K562 (cell line): ENCODE measurements around the gene CFAP251. TPM values are rescaled to one million over a fixed set of nuclear protein-coding genes. Genes with fewer than 3 reads are reported as not detected.

Experiments used
- ATAC-seq: fragments of 200-7000 bp; cut with Tn5 transposase; 3 replicates; pipeline ENCODE4 v1.9.1; 2020; ENCODE audit warnings: moderate library complexity
- BruUV-seq: library from RNA; stranded (reverse); fragments of 400-500 nt; replicated peaks from 2 replicates; lab custom pipeline; 2021; lab: Mats Ljungman, UMichigan
- CTCF ChIA-PET: fragments of 300-600 bp; formaldehyde crosslinking; extraction: SDS; loops from one replicate; lab custom pipeline; 2021; ENCODE audit warnings: low intra/inter-chr PET ratio; lab: Yijun Ruan, JAX
- POLR2A ChIA-PET: fragments of 300-600, 350-650 bp; sonication (Branson Sonifier 250); formaldehyde crosslinking; extraction: SDS; loops from one replicate; lab custom pipeline; 2021; ENCODE audit warnings: antibody characterized with exemption, inconsistent platforms; lab: Yijun Ruan, JAX
- DNase-seq, 4 experiments: peaks; one replicate each; pipeline versions ENCODE4 v3.0.0 to v3.0.0-alpha.2; 2011 to 2018; ENCODE audit warnings: low spot score in 3 of 4, mixed read lengths in 3 of 4; ENCODE audit errors: extremely low read depth in 1 of 4
- FAIRE-seq: peaks from 2 replicates; lab custom pipeline; 2011; peaks lifted over from hg19 to GRCh38; lab: Jason Lieb, UNC
- H2AFZ ChIP-seq: 2 replicates; pipeline ENCODE4 v1.6.0; 2011; ENCODE audit warnings: low read depth, low read length, control low read depth, inconsistent platforms
- H3K27ac ChIP-seq: fragments of 200-600 bp; 3 replicates; pipeline ENCODE4 v1.8.0; 2011; ENCODE audit warnings: low read depth, mild to moderate bottlenecking, control low read depth, inconsistent platforms, low read length, moderate library complexity, mixed read lengths; ENCODE audit errors: extremely low read depth
- H3K27me3 ChIP-seq, 2 experiments: fragments of 300-600 bp in 1 of 2; 2 replicates in 1 of 2; 3 replicates in 1 of 2; pipeline versions ENCODE4 v1.6.0 to v1.8.0; 2011; ENCODE audit warnings: inconsistent platforms in 2 of 2, low read length in 2 of 2, mild to moderate bottlenecking in 1 of 2, mixed read lengths in 1 of 2, moderate library complexity in 1 of 2; ENCODE audit not compliant: control insufficient read depth in 2 of 2, insufficient read depth in 2 of 2
- H3K36me3 ChIP-seq: fragments of 300-600 bp; 3 replicates; pipeline ENCODE4 v1.8.0; 2011; ENCODE audit warnings: mild to moderate bottlenecking, low read length, inconsistent platforms; ENCODE audit not compliant: control insufficient read depth, insufficient read depth
- H3K4me1 ChIP-seq, 2 experiments: fragments of 200-600 bp in 1 of 2; replicated peaks in 1 of 2; 2 replicates in 1 of 2; 3 replicates in 1 of 2; pipeline versions ENCODE4 v1.5.1 to v1.8.0; 2011; ENCODE audit warnings: inconsistent platforms in 2 of 2, low read length in 2 of 2, mild to moderate bottlenecking in 1 of 2, mixed read lengths in 1 of 2, moderate library complexity in 1 of 2; ENCODE audit not compliant: control insufficient read depth in 2 of 2, insufficient read depth in 2 of 2
- H3K4me2 ChIP-seq: 2 replicates; pipeline ENCODE4 v1.6.1; 2011; ENCODE audit warnings: low read length, control low read depth, inconsistent platforms, mixed read lengths; ENCODE audit not compliant: insufficient read depth
- H3K4me3 ChIP-seq: fragments of 200-600 bp; sonication (generic), shearing (Covaris generic); 2 replicates; pipeline ENCODE4 v1.5.1; 2016; ENCODE audit warnings: control low read depth, inconsistent platforms
- H3K79me2 ChIP-seq: fragments of 200-600 bp; 3 replicates; pipeline ENCODE4 v1.8.0; 2011; ENCODE audit warnings: low read length, inconsistent platforms; ENCODE audit not compliant: control insufficient read depth, insufficient read depth
- H3K9ac ChIP-seq, 2 experiments: 2 replicates each; pipeline versions ENCODE4 v1.6.0 to v1.6.1; 2011; ENCODE audit warnings: low read depth in 2 of 2, low read length in 2 of 2, control low read depth in 1 of 2, inconsistent platforms in 1 of 2, mild to moderate bottlenecking in 1 of 2, mixed read lengths in 1 of 2; ENCODE audit not compliant: insufficient read depth in 1 of 2
- H3K9me1 ChIP-seq: one replicate; pipeline ENCODE4 v1.6.0; 2011; ENCODE audit warnings: inconsistent platforms, mild to moderate bottlenecking, low read length, moderate library complexity; ENCODE audit not compliant: control insufficient read depth, insufficient read depth
- H3K9me3 ChIP-seq: replicated peaks from 2 replicates; pipeline ENCODE4 v1.5.1; 2011; ENCODE audit warnings: low read depth, low read length, inconsistent platforms; ENCODE audit not compliant: control insufficient read depth, insufficient read depth
- H4K20me1 ChIP-seq: replicated peaks from 2 replicates; pipeline ENCODE4 v1.6.1; 2011; ENCODE audit warnings: low read length, inconsistent platforms, mixed read lengths; ENCODE audit not compliant: control insufficient read depth, insufficient read depth
- CBFA2T2 ChIP-seq: fragments of 450-650 bp; conservative IDR thresholded peaks from 2 replicates; pipeline ENCODE4 v1.6.1; 2017; ENCODE audit warnings: mild to moderate bottlenecking
- DPF2 ChIP-seq: fragments of 450-650 bp; IDR thresholded peaks from 2 replicates; pipeline ENCODE4 v1.6.1; 2016
- EP300 ChIP-seq: IDR thresholded peaks from 2 replicates; pipeline ENCODE4 v1.6.1; 2012; ENCODE audit warnings: low read length, improper control_type of control experiment
- ESRRA ChIP-seq: fragments of 450-650 bp; IDR thresholded peaks from 2 replicates; pipeline ENCODE4 v1.6.1; 2014; ENCODE audit warnings: low read depth, mild to moderate bottlenecking, moderate library complexity, borderline replicate concordance
- ETV6 ChIP-seq, 3 experiments: fragments of 150-350 bp in 1 of 3; sonication (generic) in 1 of 3; formaldehyde crosslinking in 1 of 3; IDR thresholded peaks; 2 replicates each; pipeline versions ENCODE4 v1.6.1 to v1.8.0; 2014 to 2022; ENCODE audit warnings: borderline replicate concordance in 2 of 3, low read depth in 2 of 3, antibody characterized with exemption in 1 of 3, low read length in 1 of 3, mild to moderate bottlenecking in 1 of 3, missing genetic modification reagents in 1 of 3
- KLF16 ChIP-seq: IDR thresholded peaks from 2 replicates; pipeline ENCODE4 v1.6.1; 2016; ENCODE audit warnings: antibody characterized with exemption
- MTA2 ChIP-seq: fragments of 450-650 bp; IDR thresholded peaks from 2 replicates; pipeline ENCODE4 v1.6.1; 2016; ENCODE audit warnings: low read depth
- NCOR1 ChIP-seq: fragments of 450-650 bp; IDR thresholded peaks from 2 replicates; pipeline ENCODE4 v1.6.1; 2016; ENCODE audit warnings: mild to moderate bottlenecking, moderate library complexity
- POLR2AphosphoS5 ChIP-seq: IDR thresholded peaks from 2 replicates; pipeline ENCODE4 v1.6.1; 2011; ENCODE audit warnings: mild to moderate bottlenecking, low read depth, low read length, moderate library complexity; ENCODE audit not compliant: control insufficient read depth, insufficient read depth
- STAT5A ChIP-seq: IDR thresholded peaks from 2 replicates; pipeline ENCODE4 v1.6.1; 2012; ENCODE audit warnings: low read length, inconsistent platforms, borderline replicate concordance
- TAL1 ChIP-seq: fragments of 450-650 bp; IDR thresholded peaks from 2 replicates; pipeline ENCODE4 v1.6.1; 2016; ENCODE audit warnings: mild to moderate bottlenecking
- TFAP4 ChIP-seq: sonication (generic); formaldehyde crosslinking; IDR thresholded peaks from 2 replicates; pipeline ENCODE4 v1.8.0; 2022; ENCODE audit warnings: missing genetic modification reagents, mild to moderate bottlenecking, moderate library complexity, borderline replicate concordance
- TRIM24 ChIP-seq, 2 experiments: fragments of 450-650 bp; IDR thresholded peaks; 2 replicates each; pipeline ENCODE4 v1.6.1; 2016
- WGBS: fragments of 100-300 bp; shearing (Covaris generic); methylation state at CpG from one replicate; pipeline ENCODE4 v1.1.6; 2016; ENCODE audit warnings: low coverage, mixed read lengths; ENCODE audit not compliant: insufficient coverage; ENCODE audit errors: missing lambda C conversion rate; 5-methylcytosine and 5-hydroxymethylcytosine counted together
- in situ Hi-C: fragments of 300-500 bp; cut with MboI; formaldehyde crosslinking; loops from 4 replicates; pipeline ENCODE4 v1.15.0; 2018; ENCODE audit warnings: inconsistent platforms, mixed read lengths
- intact Hi-C: fragments of 100-400 bp; cut with micrococcal nuclease; formaldehyde crosslinking; loops from 2 replicates; pipeline ENCODE4 v1.14.2; 2022
- polyA plus RNA-seq, 8 experiments: library from polyadenylated mRNA; depleted of rRNA in 4 of 8; stranded (reverse) in 5 of 8; unstranded in 3 of 8; fragments of >200 nt; fragmentation: Nextera tagmentation in 2 of 8; fragmentation: Illumina TruSeq in 1 of 8; extraction: Ambion mirVana in 2 of 8; extraction: Trizol in 1 of 8; gene quantifications; 2 replicates each; pipeline versions ENCODE4 v1.2.1 to v1.2.3, GENCODE V29; 2011 to 2014; ENCODE audit warnings: inconsistent platforms in 1 of 8, missing spikeins in 1 of 8
- total RNA-seq, 7 experiments: library from RNA; depleted of rRNA in 6 of 7; stranded (reverse); fragments of >200 nt in 6 of 7; fragmentation: Illumina TruSeq in 2 of 7; extraction: Trizol in 2 of 7; gene quantifications; 2 replicates each; pipeline versions ENCODE4 v1.2.1 to v1.2.3, GENCODE V29; 2011 to 2021; ENCODE audit warnings: low replicate concordance in 1 of 7
- TF ChIP-seq, protein P1 (sequence below): fragments of 250-450 bp; sonication (Bioruptor Pico); IDR thresholded peaks from 2 replicates; pipeline ENCODE4 v1.8.0; 2022; ENCODE audit warnings: moderate library complexity, mild to moderate bottlenecking, inconsistent platforms
- TF ChIP-seq, protein P2 (sequence below): IDR thresholded peaks from 2 replicates; pipeline ENCODE4 v1.6.1; 2014; ENCODE audit warnings: antibody characterized with exemption
- TF ChIP-seq, protein P3 (sequence below): sonication (generic); formaldehyde crosslinking; IDR thresholded peaks from 2 replicates; pipeline ENCODE4 v1.8.1; 2023; ENCODE audit warnings: mild to moderate bottlenecking, missing genetic modification reagents, moderate library complexity

Gene CFAP251
- total and polyA plus RNA-seq, 9 of the 15 experiments (the other 6 are each of a cell fraction or from before 2014, with no cell fraction given): 16.6 to 31.0 (median 19.1) TPM

GRCh38 chr12:121871467-121871866 lies 46.9 kb upstream of the CFAP251 start:
- no peaks in the 10 kb centered on the region for H3K9me3 ChIP-seq
- no TSS peak for BruUV-seq
- H3K9ac ChIP-seq: peak overlapping the region in 1 of 2 experiments; percentile 23; a peak in 1 of 4 replicates
- H3K4me1 ChIP-seq: peaks cover 5 to 11% of the 10 kb centered on the region in 2 experiments
- H3K36me3 ChIP-seq: no peaks in the 10 kb centered on the region
- no peaks in the 10 kb centered on the region for H3K9me1 ChIP-seq
- no peaks in the 10 kb centered on the region for H3K27me3 ChIP-seq
- intact Hi-C loops: no loop called here
- H3K4me2 ChIP-seq: no peak overlapping the region
- ChIA-PET CTCF (no interaction called here), POLR2A (interaction anchor here (0.6 to 2.1 kb wide), 4 partner anchors 10 to 221 kb away, joined by 3 to 9 read pairs (median 3); no protein-coding TSS in a partner anchor)
- H4K20me1 ChIP-seq: no peaks in the 10 kb centered on the region
- ATAC-seq (peak; percentile 65), FAIRE-seq (no peak), DNase-seq (peak; percentile 44 to 58 (median 48))
- H3K27ac ChIP-seq: no peak overlapping the region
- in situ Hi-C loops: no loop called here
- H2AFZ ChIP-seq: peak overlapping the region; percentile 45; the same call in 1 of the 2 replicates
- H3K4me3 ChIP-seq: no peak overlapping the region
- H3K79me2 ChIP-seq: no peaks in the 10 kb centered on the region
- 21% methylated on average over 3 of the region's 3 CpGs for WGBS
- TF ChIP-seq ESRRA (0 out of 2 replicates have a peak, but pooled peaks have one; percentile 21), MTA2 (peak; percentile 65), TFAP4 (CRISPR knock-in tag) (peak; percentile 50; the same call in 1 of the 2 replicates), DPF2 (0 out of 2 replicates have a peak, but pooled peaks have one; percentile 28), TAL1 (peak; percentile 75), STAT5A (peak; percentile 46; the same call in 1 of the 2 replicates), EP300 (0 out of 2 replicates have a peak, but pooled peaks have one; percentile 28), TRIM24 (IDR thresholded peaks at IDR 0.05) (0 out of 4 replicates have a peak, but pooled peaks of 1 of the 2 experiments have one; percentile 17), POLR2AphosphoS5 (0 out of 2 replicates have a peak, but pooled peaks have one; percentile 25), NCOR1 (peak; percentile 60; the same call in 1 of the 2 replicates), KLF16 (0 out of 2 replicates have a peak, but pooled peaks have one; percentile 23), CBFA2T2 (peak; percentile 76), ETV6 (IDR thresholded peaks at IDR 0.05; ENCODE audit: borderline replicate concordance in 1 of 2, low read depth in 2 of 2, low read length in 1 of 2) (no peak), ETV6 (CRISPR knock-in tag; IDR thresholded peaks at IDR 0.05; ENCODE audit: borderline replicate concordance) (no peak)
- TF ChIP-seq, protein P1, sequence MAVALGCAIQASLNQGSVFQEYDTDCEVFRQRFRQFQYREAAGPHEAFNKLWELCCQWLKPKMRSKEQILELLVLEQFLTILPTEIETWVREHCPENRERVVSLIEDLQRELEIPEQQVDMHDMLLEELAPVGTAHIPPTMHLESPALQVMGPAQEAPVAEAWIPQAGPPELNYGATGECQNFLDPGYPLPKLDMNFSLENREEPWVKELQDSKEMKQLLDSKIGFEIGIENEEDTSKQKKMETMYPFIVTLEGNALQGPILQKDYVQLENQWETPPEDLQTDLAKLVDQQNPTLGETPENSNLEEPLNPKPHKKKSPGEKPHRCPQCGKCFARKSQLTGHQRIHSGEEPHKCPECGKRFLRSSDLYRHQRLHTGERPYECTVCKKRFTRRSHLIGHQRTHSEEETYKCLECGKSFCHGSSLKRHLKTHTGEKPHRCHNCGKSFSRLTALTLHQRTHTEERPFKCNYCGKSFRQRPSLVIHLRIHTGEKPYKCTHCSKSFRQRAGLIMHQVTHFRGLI (CRISPR knock-in tag): no peak
- TF ChIP-seq, protein P2, sequence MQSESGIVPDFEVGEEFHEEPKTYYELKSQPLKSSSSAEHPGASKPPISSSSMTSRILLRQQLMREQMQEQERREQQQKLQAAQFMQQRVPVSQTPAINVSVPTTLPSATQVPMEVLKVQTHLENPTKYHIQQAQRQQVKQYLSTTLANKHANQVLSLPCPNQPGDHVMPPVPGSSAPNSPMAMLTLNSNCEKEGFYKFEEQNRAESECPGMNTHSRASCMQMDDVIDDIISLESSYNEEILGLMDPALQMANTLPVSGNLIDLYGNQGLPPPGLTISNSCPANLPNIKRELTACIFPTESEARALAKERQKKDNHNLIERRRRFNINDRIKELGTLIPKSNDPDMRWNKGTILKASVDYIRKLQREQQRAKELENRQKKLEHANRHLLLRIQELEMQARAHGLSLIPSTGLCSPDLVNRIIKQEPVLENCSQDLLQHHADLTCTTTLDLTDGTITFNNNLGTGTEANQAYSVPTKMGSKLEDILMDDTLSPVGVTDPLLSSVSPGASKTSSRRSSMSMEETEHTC: 0 out of 2 replicates have a peak, but pooled peaks have one; percentile 21
- TF ChIP-seq, protein P3, sequence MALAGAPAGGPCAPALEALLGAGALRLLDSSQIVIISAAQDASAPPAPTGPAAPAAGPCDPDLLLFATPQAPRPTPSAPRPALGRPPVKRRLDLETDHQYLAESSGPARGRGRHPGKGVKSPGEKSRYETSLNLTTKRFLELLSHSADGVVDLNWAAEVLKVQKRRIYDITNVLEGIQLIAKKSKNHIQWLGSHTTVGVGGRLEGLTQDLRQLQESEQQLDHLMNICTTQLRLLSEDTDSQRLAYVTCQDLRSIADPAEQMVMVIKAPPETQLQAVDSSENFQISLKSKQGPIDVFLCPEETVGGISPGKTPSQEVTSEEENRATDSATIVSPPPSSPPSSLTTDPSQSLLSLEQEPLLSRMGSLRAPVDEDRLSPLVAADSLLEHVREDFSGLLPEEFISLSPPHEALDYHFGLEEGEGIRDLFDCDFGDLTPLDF (CRISPR knock-in tag): no peak
